Measurements from ENCODE around the gene ADGRD2. TPM values are rescaled to one million over a fixed set of nuclear protein-coding genes. Genes with fewer than 3 reads are reported as not detected.

ADGRD2 gene
- total RNA-seq, 1 experiment from 2014 or later: not detected

GRCh38 chr9:124493218-124493617, 43.0 kb downstream of the ADGRD2 start:
- Histone ChIP-seq H3K9me3 (ENCODE audit: low read depth, low read length, poor library complexity, severe bottlenecking) (no peaks in the 10 kb centered on the region), H3K27ac (ENCODE audit: low read depth, low read length, poor library complexity, severe bottlenecking) (no peak overlapping the region), H3K36me3 (ENCODE audit: insufficient read depth, low read length, poor library complexity, severe bottlenecking) (no peaks in the 10 kb centered on the region), H3K4me3 (ENCODE audit: low read depth, low read length, poor library complexity, severe bottlenecking) (no peak overlapping the region), H3K4me1 (ENCODE audit: insufficient read depth, low read length, poor library complexity, severe bottlenecking) (no peaks in the 10 kb centered on the region), H3K27me3 (replicated peaks; ENCODE audit: insufficient read depth, low read depth, low read length, poor library complexity) (no peaks in the 10 kb centered on the region)
- ChIA-PET CTCF (no interaction called here), POLR2A (ENCODE audit: low non-redundant PET) (no interaction called here)
- TF ChIP-seq CTCF (conservative IDR thresholded peaks at IDR 0.05; ENCODE audit: low read depth, low read length) (no peak), EZH2 (IDR thresholded peaks at IDR 0.05; ENCODE audit: borderline replicate concordance, low read depth, low read length, poor library complexity, severe bottlenecking) (no peak)
- BruUV-seq (replicated peaks): no TSS peak
- intact Hi-C loops (cut with micrococcal nuclease; ENCODE audit: unreplicated experiment): no loop called here
- DNase-seq (ENCODE audit: low spot score): no peak

DNA sequence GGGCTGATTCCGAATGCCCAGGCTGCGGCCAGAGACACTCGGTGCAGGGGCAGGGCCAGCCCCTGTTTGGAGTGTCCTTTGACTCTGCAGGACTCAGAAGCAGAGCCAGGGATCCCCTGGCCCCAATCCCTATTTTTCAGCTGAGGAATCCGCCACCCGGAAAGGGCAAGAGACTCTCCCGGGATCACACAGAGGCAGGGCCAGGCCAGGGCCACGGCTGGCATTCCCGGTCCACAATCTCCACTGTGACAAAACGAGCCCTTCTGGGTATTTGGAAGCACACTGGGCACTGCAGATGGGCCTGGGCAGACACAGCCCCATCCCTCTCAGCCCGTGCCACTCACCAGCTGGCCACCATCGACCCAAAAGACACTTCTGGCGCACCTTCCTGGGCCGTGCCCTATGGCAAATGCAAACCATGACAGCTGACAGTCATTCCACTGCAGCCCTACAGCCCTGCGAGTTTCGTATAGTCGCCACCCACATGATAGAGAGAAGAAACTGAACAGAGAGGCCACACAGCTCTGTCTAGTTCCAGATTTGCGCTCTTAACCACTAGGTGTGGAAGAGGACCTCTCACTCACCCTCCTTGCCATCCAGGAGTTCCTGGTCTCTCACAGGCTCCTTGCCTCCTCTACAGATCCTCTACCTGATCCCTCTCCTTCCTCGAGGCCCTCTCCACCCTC, 43.7 kb downstream of the ADGRD2 start:
- ChIA-PET POLR2A (ENCODE audit: low non-redundant PET) (no interaction called here), CTCF (no interaction called here)
- Histone ChIP-seq H3K36me3 (ENCODE audit: insufficient read depth, low read length, poor library complexity, severe bottlenecking) (no peaks in the 10 kb centered on the region), H3K4me1 (ENCODE audit: insufficient read depth, low read length, poor library complexity, severe bottlenecking) (no peaks in the 10 kb centered on the region), H3K4me3 (ENCODE audit: low read depth, low read length, poor library complexity, severe bottlenecking) (no peak overlapping the region), H3K27me3 (replicated peaks; ENCODE audit: insufficient read depth, low read depth, low read length, poor library complexity) (no peaks in the 10 kb centered on the region), H3K9me3 (ENCODE audit: low read depth, low read length, poor library complexity, severe bottlenecking) (no peaks in the 10 kb centered on the region), H3K27ac (ENCODE audit: low read depth, low read length, poor library complexity, severe bottlenecking) (no peak overlapping the region)
- TF ChIP-seq CTCF (conservative IDR thresholded peaks at IDR 0.05; ENCODE audit: low read depth, low read length) (no peak), EZH2 (IDR thresholded peaks at IDR 0.05; ENCODE audit: borderline replicate concordance, low read depth, low read length, poor library complexity, severe bottlenecking) (no peak)
- DNase-seq (ENCODE audit: low spot score): no peak
- no TSS peak for BruUV-seq (replicated peaks)
- intact Hi-C loops (cut with micrococcal nuclease; ENCODE audit: unreplicated experiment): no loop called here

DNA sequence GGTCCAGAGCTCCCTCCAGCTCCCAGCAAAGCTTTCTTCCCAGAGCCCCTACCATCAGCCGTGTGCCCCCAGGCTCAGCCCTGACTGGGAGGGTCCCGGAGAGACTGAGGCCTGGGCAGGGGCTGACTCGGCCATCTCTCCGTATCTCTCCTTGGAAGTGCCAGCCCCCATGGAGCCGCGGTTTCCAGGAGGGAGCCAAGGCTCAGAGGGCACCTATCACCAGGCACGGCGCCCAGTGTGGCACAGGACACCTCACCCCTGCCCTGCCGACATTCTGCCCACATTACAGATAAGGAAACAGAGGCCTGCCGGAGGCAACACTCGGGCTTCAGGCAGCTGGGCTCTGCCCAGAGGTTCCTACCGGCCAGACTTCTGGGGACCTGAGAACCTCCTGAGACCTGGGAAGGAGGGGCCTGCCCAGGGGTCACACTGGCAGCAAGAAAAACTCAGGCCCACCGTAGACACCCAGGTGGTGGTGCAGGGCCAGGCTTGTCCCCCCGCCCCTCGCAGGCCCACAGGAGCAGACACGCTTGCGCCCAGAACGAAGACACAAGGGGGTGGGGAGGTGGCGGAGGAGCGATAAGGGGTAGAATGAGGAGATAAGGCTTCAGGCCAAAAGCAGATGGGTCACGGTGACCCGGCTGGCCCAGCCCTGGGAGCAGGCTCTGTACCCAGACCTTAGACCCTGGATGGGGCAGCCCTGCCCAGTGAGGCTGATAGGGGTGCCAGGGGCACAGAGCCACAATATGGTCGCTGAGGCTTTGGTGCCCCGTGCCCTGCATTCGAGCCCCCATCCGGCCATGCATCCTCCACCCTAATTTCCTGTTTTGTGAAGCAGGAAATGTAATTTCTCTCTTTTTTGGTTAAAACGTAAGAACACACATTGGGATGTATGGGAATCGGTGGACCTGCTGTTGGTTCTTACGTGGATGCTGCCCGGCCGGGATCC, 45.1 kb downstream of the ADGRD2 start:
- Histone ChIP-seq H3K9me3 (ENCODE audit: low read depth, low read length, poor library complexity, severe bottlenecking) (no peaks in the 10 kb centered on the region), H3K4me3 (ENCODE audit: low read depth, low read length, poor library complexity, severe bottlenecking) (no peak overlapping the region), H3K27ac (ENCODE audit: low read depth, low read length, poor library complexity, severe bottlenecking) (no peak overlapping the region), H3K4me1 (ENCODE audit: insufficient read depth, low read length, poor library complexity, severe bottlenecking) (no peaks in the 10 kb centered on the region), H3K36me3 (ENCODE audit: insufficient read depth, low read length, poor library complexity, severe bottlenecking) (no peaks in the 10 kb centered on the region), H3K27me3 (replicated peaks; ENCODE audit: insufficient read depth, low read depth, low read length, poor library complexity) (no peaks in the 10 kb centered on the region)
- no TSS peak for BruUV-seq (replicated peaks)
- TF ChIP-seq EZH2 (IDR thresholded peaks at IDR 0.05; ENCODE audit: borderline replicate concordance, low read depth, low read length, poor library complexity, severe bottlenecking) (no peak), CTCF (conservative IDR thresholded peaks at IDR 0.05; ENCODE audit: low read depth, low read length) (no peak)
- intact Hi-C loops (cut with micrococcal nuclease; ENCODE audit: unreplicated experiment): no loop called here
- CTCF ChIA-PET: no interaction called here
- DNase-seq (ENCODE audit: low spot score): no peak
- POLR2A ChIA-PET (ENCODE audit: low non-redundant PET): no interaction called here

Measured in A673 (cell line).